HepG2 (cell line): ENCODE data around the gene TPM1. TPM values are rescaled to one million over a fixed set of nuclear protein-coding genes. Genes with fewer than 3 reads are reported as not detected.

Experiments used
- ATF2 ChIP-seq: sonication (generic); formaldehyde crosslinking; IDR thresholded peaks from 2 replicates; pipeline ENCODE4 v1.4.0; 2020; ENCODE audit warnings: missing genetic modification reagents
- BCLAF1 ChIP-seq: fragments of 450-650 bp; IDR thresholded peaks from 2 replicates; pipeline ENCODE4 v1.6.1; 2017; ENCODE audit warnings: mild to moderate bottlenecking
- BHLHE40 ChIP-seq: IDR thresholded peaks from 2 replicates; pipeline ENCODE4 v1.6.1; 2011; ENCODE audit warnings: low read length, improper control_type of control experiment
- CBFB ChIP-seq: sonication (generic); formaldehyde crosslinking; IDR thresholded peaks from 2 replicates; pipeline ENCODE4 v1.4.0; 2020; ENCODE audit warnings: missing genetic modification reagents
- HMGXB4 ChIP-seq, 2 experiments: sonication (generic) in 1 of 2; formaldehyde crosslinking in 1 of 2; IDR thresholded peaks; 2 replicates each; pipeline versions ENCODE4 v1.4.0 to v1.6.1; 2018 to 2020; ENCODE audit warnings: missing genetic modification reagents in 2 of 2, borderline replicate concordance in 1 of 2, low read depth in 1 of 2, mild to moderate bottlenecking in 1 of 2, missing biosample characterization in 1 of 2
- HOXA7 ChIP-seq: sonication (generic); formaldehyde crosslinking; IDR thresholded peaks from 2 replicates; pipeline ENCODE4 v1.8.1; 2022; ENCODE audit warnings: mild to moderate bottlenecking, missing genetic modification reagents, moderate library complexity
- IKZF5 ChIP-seq: IDR thresholded peaks from 2 replicates; pipeline ENCODE4 v1.6.1; 2018; ENCODE audit warnings: missing genetic modification reagents, mild to moderate bottlenecking, missing compliant biosample characterization
- KLF12 ChIP-seq: sonication (generic); formaldehyde crosslinking; IDR thresholded peaks from 2 replicates; pipeline ENCODE4 v1.4.0; 2020; ENCODE audit warnings: missing genetic modification reagents, borderline replicate concordance
- MAFG ChIP-seq: sonication (generic); formaldehyde crosslinking; IDR thresholded peaks from 2 replicates; pipeline ENCODE4 v1.5.1; 2020; ENCODE audit warnings: mild to moderate bottlenecking, missing genetic modification reagents
- MEIS2 ChIP-seq: sonication (generic); formaldehyde crosslinking; IDR thresholded peaks from 2 replicates; pipeline ENCODE4 v1.9.0; 2021; ENCODE audit warnings: mild to moderate bottlenecking, missing genetic modification reagents
- MYNN ChIP-seq: sonication (generic); formaldehyde crosslinking; IDR thresholded peaks from 2 replicates; pipeline ENCODE4 v1.4.0; 2020; ENCODE audit warnings: mild to moderate bottlenecking, low read depth, missing genetic modification reagents
- SP1 ChIP-seq, 2 experiments: fragments of 450-650 bp in 1 of 2; sonication (generic) in 1 of 2; formaldehyde crosslinking in 1 of 2; IDR thresholded peaks; 2 replicates each; pipeline versions ENCODE4 v1.4.0 to v1.6.1; 2016 to 2020; ENCODE audit warnings: missing genetic modification reagents in 1 of 2
- TAF1 ChIP-seq: sonication (generic); formaldehyde crosslinking; IDR thresholded peaks from 2 replicates; pipeline ENCODE4 v1.4.0; 2020; ENCODE audit warnings: missing genetic modification reagents
- ZBED4 ChIP-seq: sonication (generic); formaldehyde crosslinking; IDR thresholded peaks from 2 replicates; pipeline ENCODE4 v1.4.0; 2020; ENCODE audit warnings: missing genetic modification reagents, borderline replicate concordance
- ZBTB1 ChIP-seq: sonication (generic); formaldehyde crosslinking; IDR thresholded peaks from 2 replicates; pipeline ENCODE4 v1.4.0; 2020; ENCODE audit warnings: missing genetic modification reagents, borderline replicate concordance
- ZEB1 ChIP-seq: IDR thresholded peaks from 2 replicates; pipeline ENCODE4 v1.6.1; 2012; ENCODE audit warnings: mild to moderate bottlenecking, low read depth, inconsistent platforms; ENCODE audit not compliant: insufficient replicate concordance
- ZZZ3 ChIP-seq: sonication (generic); formaldehyde crosslinking; IDR thresholded peaks from 2 replicates; pipeline ENCODE4 v1.4.0; 2020; ENCODE audit warnings: missing genetic modification reagents, mild to moderate bottlenecking, borderline replicate concordance
- polyA plus RNA-seq, 8 experiments: library from polyadenylated mRNA; depleted of rRNA in 3 of 8; stranded (reverse) in 7 of 8; unstranded in 1 of 8; fragments of >200 nt; fragmentation: Illumina TruSeq in 4 of 8; extraction: Trizol in 4 of 8; gene quantifications; 2 replicates each; pipeline versions ENCODE4 v1.2.1 to v1.2.3, GENCODE V29; 2011 to 2016; ENCODE audit warnings: low read depth in 4 of 8, missing spikeins in 1 of 8, mixed read lengths in 1 of 8; ENCODE audit not compliant: insufficient read depth in 1 of 8
- total RNA-seq, 5 experiments: library from RNA; depleted of rRNA; stranded (reverse); fragments of >200 nt; fragmentation: Illumina TruSeq; extraction: Trizol; gene quantifications; 2 replicates each; pipeline ENCODE4 v1.2.3, GENCODE V29; 2016; ENCODE audit warnings: low read depth in 1 of 5

Gene TPM1
- total and polyA plus RNA-seq, 2 of the 13 experiments (the other 11 are each of a cell fraction or from before 2014, with no cell fraction given) = 98.9 to 109 TPM

GRCh38 chr15:63093486-63094205 is 51.1 kb downstream of the TPM1 start (continued):
- peak; percentile 70 to 73; a peak in 3 of 4 replicates for TF ChIP-seq HMGXB4 (CRISPR knock-in tag; IDR thresholded peaks at IDR 0.05; ENCODE audit: borderline replicate concordance in 1 of 2, low read depth in 1 of 2)
- TF ChIP-seq BCLAF1 = no peak
- no peak for TF ChIP-seq SP1 (IDR thresholded peaks at IDR 0.05)
- no peak for TF ChIP-seq SP1 (CRISPR knock-in tag; IDR thresholded peaks at IDR 0.05)
- TF ChIP-seq ZEB1 = peak; percentile 96
- TF ChIP-seq ATF2 (CRISPR knock-in tag) = 0 out of 2 replicates have a peak, but pooled peaks have one; percentile 38
- TF ChIP-seq MEIS2 (CRISPR knock-in tag) = peak; percentile 67; the same call in 1 of the 2 replicates
- TF ChIP-seq CBFB = peak; percentile 53; the same call in 1 of the 2 replicates
- no peak for TF ChIP-seq KLF12 (CRISPR knock-in tag)
- no peak for TF ChIP-seq MAFG (CRISPR knock-in tag)
- TF ChIP-seq ZBED4 = 0 out of 2 replicates have a peak, but pooled peaks have one; percentile 25
- no peak for TF ChIP-seq ZZZ3 (CRISPR knock-in tag)
- peak; percentile 68; the same call in 1 of the 2 replicates for TF ChIP-seq IKZF5 (CRISPR knock-in tag)
- TF ChIP-seq MYNN (CRISPR knock-in tag) = no peak
- TF ChIP-seq ZBTB1 (CRISPR knock-in tag) = no peak
- no peak for TF ChIP-seq HOXA7
- no peak for TF ChIP-seq TAF1 (CRISPR knock-in tag)
- TF ChIP-seq BHLHE40 = no peak
